Measurements from ENCODE around the gene SMIM38. TPM values are rescaled to one million over a fixed set of nuclear protein-coding genes. Genes with fewer than 3 reads are reported as not detected.

Gene SMIM38
- total RNA-seq (2014; rRNA removed), result not detected in 2 replicates
- polyA plus RNA-seq (2012), result not detected

DNA sequence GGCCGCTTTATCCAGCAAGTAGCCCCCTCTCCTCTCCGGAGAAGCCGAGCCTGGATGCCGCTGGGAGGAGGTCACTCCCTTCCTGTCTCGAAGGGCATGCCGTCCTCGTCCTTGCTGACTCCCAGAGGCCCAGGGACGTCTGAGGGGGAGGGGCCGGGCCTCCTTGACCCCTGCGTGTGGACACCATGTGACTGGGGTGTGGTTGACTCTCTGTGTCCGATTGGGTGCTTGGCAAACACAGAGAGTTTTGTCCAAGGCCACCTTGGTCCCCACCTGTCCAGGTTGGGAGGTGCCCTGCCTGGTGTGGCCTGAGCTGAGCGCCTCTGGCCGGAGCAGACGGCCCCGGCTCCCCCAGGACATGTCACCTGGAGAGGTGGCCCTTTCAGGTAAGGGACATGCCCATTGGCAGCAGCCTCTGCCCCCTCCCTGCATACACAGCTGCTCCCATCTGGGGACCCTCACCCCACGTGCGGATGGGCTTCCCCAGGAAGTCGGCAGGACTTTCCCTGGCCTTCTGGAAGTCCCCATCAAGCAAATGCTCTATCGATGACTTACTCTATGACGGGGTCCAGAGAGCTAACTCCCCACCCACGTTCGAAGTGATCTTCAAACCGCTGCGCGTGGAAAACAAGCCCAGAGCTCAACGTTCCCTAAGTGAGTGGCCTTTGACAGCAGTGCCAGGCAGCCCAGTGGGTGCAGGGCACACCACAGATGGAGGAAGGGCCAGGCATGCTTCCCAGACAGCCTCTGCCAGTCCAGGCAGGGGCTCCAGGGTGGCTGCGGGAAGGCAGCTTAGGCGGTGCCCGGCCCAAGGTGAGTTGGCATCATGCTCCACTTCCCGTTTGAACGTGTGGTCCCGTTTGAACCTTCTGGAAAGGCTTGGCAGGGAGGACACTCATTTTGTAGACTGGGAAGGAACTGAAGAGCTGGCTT, at the start of gene SMIM38:
Gene SMIM38 (plus strand): TSS at position 634 of the 933 bp plus-strand sequence. CDS start 1,912 bp downstream, outside the sequence.
- DNase-seq (ENCODE audit: low read depth), result no peak

DNA sequence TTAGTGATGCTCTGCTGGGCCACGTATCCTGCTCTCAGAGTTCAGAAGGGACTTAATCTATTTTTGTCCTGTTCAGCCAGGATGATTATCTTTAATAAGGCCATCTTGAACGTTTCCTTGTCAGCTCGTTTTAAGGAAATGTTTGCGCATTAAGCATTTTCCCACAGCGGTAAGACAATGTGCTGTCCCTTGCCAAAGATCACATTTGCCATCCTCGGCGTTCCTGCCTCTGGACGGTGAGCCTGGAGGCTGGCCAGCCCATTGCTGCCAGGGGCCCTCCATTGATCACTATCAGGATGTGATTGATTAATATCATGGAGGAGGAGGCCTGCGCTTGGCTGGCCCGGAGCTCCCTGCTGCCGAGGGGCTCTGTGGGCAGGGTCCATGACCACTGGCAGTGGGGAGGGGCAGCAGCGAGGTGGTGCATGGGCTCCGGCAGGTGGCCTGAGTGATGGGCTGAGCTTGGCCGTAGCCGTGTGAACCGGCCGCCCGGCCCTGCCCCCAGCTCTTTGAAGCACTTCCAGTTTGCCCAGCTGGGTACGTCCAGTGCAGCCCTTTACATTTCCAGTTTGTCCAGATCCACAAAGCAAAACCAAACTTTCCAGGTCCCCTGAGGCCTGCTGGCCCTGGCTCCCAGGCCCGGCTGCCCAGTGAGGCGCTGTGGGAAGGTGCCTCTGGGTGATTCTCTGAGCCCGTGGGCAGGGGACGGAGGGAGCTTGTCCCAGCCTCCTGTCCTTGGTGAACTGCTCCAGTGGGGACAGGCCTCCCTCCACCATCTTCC, 49.5 kb upstream of the SMIM38 start:
- no peak for DNase-seq (ENCODE audit: low read depth)

DNA sequence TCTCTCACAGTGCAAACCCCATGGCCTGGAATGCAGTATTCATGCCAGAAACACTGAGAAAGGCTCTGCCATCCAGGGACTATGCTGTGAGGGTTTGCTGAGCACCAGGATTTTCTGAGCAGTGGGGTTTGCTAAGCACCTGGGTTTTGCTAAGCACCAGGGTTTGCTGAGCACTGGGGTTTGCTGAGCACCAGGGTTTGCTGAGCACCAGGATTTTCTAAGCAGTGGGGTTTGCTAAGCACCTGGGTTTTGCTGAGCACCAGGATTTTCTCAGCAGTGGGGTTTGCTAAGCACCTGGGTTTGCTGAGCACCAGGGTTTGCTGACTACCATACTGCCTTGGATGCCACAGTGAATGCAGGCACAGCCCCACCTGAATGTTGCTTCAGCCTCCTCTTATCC, 48.3 kb upstream of the SMIM38 start:
- DNase-seq (ENCODE audit: low read depth), result no peak

DNA sequence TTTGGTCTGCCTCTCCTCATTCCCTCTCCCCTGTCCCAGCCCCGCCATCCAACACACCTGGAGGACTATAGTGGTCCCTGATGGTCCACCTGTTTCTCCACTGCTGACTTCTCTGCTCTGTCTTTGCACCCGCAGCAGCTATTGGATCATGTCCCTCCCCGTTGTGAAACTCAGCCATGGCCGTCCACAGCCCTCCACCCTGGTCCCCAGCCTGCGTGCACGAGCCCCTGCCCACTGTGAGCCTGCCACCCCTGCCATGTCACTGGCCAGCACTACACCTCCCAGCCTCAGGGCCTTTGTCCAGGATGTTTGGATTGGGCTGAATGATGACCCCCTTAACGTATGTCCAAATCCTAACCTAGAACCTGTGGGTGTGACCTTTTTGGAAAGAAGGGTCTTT, 47.7 kb upstream of the SMIM38 start:
- no peak for DNase-seq (ENCODE audit: low read depth)

DNA sequence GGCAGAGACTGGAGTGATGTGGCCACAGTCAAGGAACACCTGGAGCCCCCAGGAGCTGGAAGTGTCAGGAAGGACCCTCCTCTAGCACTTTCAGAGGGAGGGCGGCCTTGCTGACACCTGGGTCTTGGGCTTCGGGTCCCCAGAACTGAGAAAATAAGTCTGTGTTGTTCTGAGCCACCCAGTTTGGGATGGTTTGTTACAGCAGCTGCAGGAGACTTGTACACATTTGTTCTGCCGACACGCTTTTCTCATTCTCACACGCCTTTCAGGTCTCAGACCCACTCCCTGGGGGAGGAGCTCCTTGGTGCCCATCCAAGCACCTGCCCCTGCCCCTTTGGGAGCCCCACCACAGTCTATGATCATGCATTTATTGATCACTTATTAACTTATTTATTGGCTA, 47.2 kb upstream of the SMIM38 start:
- no peak for DNase-seq (ENCODE audit: low read depth)

DNA sequence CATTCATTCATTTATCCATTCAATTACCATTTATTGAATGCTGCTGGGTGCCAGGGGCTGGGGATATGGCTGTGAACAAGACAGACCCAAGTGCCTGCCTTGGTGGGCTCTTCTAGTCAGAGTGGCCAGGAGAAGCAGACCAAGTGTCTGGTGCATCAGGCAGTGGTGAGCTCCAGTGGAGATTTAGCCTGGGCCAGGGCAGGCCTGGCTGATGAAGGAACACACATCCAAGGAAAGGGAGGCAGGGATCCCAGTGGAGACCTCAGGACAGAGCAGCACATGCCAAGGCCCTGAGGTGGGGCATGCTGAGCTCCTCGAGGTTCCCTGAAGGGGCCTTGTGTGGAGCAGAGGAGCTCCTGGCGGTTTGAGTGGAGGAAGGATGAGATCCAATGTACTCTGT, 46.6 kb upstream of the SMIM38 start:
- no peak for DNase-seq (ENCODE audit: low read depth)

DNA sequence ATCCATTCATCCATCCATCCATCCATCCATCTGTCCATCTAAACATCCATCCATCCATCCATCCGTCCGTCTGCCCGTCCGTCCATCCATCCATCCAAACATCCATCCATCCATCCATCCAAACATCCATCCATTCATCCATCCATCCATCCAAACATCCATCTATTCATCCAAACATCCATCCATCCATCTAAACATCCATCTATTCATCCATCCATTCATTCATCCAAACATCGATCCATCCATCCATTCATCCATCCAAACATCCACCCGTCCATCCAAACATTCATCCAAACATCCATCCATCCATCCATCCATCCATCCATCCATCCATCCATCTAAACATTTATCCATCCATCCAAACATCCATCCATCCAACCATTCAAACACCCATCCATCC, 45.3 kb upstream of the SMIM38 start:
- no peak for DNase-seq (ENCODE audit: low read depth)

DNA sequence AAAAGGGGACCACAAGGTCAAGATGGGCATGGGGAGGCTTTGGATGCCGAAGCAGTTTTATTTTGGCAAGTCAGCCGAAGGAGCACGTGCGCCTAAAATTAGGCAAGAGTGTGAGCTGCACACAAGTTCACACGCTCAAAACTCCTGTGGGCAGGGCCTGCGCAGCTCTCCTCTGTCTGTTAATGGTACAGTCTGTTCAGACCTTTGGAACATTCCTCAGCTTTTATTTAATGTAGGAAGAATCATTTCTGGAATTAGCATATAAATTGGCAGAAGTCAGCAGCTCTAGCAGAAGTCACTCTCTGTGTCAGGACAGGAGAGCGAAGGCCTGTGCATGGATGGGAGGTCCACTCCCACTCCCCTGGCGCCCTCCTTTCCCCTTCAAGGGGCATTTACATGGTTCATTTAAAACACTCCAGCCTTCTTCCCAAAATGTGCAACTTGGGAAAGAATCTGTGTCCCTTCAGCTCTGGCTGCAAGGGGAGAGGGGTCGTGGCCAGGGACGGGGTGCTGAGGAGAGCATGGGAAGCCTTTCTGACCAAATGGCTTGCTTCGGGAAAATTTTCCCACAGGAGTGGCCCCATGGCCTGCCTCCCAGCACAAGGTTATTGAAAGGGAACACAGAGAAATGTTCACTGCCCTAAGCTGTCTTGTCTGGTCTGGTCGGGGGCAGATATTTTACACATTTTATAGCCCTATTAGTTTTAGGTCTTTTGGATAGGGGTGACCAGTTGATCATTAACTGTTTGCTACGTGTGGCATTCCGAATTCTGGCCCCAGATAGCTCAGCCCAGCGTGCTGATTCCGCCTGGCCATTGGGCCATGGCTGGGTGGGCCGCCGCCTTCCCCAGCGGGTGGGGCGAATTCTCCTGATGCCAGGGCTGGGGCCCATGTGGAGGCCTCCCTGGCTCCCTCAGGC, 43.9 kb upstream of the SMIM38 start:
- DNase-seq (ENCODE audit: low read depth), result no peak

DNA sequence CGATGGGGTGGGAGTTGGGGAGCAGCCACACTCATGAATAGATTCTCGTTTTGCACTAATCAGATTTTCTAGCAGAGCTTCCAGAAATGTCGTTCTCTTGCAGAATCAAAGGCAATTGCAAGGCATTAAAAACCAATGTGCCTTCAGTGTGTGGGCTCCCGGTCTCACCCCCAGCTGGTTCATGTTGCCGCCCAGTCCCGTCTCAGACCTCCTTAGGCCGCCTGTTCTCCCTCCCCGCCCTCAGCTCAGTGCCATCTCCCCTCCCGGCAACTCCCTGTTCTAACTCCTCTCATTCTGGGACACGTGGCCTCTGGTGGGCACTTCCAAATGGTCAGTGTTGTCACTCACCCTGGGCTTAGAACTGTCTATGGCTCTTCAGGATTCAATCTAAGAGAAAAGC, 42.5 kb upstream of the SMIM38 start:
- DNase-seq (ENCODE audit: low read depth), result no peak

DNA sequence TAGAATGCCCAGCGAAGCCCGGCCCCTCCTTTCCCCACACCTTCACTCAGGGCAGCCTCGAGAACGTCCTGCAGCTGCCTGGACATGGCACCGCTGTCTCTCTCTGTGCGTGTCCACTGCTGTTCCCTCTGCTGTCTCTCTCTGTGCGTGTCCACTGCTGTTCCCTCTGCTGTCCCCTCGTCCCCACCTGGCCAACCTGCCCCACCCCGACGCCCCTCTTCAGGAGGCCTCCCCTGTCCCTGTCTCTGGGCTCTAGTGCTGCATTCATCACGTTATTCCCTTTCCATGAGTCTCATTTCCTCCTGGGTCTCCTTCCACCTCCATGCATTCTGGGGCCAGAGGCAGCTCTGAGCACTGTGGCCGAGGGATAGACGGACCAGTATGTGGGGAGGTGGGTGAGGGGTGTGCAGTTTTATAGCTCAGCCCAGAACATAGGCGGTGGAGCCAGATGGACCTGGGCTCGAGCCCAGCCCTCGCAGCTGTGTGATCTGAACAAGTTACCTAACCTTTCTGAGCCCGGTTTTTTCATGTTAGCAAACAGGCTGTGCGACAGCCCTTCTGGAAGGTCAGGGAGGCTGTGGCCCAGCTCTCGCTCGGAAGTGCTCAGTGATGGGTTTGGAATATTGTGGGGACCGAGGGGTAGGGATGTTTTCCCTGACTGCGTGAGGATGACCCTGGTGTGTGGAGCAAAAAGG, 41.9 kb upstream of the SMIM38 start:
- no peak for DNase-seq (ENCODE audit: low read depth)

DNA sequence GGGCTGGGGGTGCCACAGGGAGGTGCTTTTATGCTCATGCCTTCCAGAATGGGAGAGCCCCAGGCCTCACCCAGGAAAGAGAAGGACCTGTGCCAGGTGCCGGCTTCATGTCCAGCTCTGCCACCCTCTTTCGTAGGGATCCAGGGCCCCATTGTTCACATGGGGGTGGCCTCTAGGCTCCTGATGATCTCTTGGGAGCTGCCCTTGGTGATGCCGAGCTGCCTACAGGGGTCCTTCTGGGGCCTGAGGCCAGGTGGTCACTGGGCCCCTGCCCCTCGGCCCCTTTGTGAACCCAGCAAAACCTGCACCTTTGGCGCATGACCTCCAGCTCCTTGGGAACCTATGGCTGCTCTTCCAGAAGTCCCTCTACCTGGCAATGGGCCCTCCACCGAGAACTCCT, 41.4 kb upstream of the SMIM38 start:
- no peak for DNase-seq (ENCODE audit: low read depth)

DNA sequence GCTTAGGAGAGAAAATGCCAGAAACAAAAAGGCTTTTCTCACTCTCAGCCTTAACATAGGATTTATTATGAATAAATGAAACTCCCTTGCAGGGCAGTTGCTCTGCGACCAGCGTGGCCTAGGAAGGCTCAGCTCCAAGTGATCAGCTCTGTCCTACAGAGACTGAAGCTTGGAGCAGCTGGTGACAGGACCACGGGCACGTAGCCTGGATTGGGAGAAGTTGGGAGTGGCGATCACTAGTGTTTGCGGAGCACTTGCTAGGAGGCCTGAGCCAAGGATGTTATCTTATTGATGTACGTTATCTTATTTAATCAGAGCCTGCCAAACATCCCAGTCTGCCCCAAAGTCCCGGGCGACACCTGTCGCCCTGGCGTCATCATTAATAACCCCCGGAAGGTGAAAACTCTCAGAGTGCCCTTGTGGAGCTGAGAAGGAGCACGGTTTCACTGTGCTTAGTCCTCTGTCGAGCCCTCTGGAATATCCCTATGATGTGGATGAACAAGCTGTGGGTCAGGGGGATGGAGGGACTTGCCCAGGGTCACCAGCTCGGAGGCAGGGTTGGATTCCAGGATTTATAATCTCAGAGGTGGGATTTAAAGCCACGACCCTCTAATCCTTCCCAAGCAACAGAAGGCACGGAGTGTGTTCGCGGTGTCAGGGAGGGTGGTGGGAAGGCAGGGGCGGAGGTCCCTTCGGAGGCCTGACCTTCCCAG, 40.8 kb upstream of the SMIM38 start:
- no peak for DNase-seq (ENCODE audit: low read depth)

DNA sequence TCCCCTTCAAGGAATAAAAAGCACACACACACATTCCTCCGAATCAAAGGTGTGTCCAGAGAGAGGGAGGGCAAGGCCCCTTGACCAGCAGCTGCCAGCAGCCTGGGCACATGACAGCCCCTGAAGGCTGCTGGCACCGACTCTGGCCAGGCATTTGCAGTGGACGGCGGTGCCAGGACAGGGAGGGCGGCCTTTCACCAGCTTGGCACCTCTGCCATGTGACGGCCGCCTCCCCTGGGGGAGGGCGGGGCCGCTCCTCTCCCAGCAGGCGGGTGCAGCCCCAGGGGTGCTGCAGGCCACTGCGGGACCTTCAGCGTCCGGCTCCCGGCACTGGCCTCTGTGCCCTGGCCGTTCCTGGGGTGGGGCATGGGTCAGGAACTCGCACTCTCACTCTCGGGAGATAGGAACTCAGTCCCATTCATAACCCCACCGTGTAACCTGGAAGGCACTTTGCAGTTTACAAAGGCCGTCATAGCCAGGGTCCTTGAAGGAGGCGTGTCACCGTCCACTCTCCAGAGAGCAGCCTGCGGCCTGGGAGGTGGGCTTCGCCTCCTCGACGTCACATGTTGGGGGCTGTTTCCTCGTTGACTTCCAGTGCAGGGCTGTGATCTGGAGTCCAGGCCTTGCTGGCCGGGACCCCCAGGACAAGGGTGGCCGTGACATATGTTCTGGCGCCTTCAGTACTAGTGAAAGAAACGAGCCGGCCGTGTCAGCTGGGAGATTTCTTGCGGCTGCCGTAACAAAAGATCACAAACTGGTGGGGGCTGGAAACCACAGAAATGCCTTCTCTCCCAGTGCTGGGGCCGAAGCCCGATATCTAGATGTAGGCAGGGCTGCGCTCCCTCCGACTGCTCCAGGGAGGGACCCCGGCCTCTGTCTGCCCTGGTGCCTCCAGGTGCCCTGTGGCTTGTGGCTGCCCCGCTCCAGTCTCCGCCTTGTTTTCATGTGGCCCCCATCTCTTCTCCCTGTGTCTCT, 39.9 kb upstream of the SMIM38 start:
- DNase-seq (ENCODE audit: low read depth), result no peak

DNA sequence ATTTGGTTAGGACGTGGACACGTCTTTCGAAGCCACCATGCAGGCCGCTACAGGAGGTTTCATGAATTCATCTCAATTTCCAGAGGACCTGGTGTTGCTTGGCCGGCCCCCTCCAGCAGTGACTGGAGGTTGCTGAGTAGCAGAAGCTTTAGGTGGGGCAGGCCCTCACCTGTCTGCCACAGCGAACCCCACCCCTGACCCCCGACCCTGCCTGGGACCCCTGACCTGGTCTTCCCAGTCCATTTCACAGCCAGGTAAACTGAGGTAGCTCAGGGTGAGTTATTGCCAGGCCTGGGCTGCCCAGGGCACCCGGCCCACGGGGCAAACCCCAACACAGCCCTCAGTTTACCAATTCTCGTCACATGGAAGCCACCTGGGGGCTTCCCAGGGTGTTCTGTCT, 39.1 kb upstream of the SMIM38 start:
- DNase-seq (ENCODE audit: low read depth), result no peak

DNA sequence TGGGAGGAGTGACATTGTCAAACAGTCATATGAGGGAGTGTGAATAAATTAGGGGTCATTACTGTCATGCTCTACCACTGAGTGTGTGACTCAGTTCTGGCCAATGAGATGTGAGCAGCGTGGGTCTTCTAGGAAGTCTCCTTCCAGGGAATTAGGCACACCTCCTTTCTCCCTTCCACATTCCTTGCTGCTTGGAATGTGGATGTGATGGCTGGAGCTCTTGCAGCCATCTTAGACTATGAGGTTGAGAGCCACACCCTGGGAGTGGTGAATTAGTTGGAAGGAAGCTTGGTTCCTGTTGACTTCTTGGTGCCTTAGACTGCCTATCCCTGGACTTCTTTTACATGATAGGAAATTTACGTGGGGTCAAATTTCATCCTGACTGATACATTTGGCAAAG, 36.5 kb upstream of the SMIM38 start:
- no peak for DNase-seq (ENCODE audit: low read depth)

DNA sequence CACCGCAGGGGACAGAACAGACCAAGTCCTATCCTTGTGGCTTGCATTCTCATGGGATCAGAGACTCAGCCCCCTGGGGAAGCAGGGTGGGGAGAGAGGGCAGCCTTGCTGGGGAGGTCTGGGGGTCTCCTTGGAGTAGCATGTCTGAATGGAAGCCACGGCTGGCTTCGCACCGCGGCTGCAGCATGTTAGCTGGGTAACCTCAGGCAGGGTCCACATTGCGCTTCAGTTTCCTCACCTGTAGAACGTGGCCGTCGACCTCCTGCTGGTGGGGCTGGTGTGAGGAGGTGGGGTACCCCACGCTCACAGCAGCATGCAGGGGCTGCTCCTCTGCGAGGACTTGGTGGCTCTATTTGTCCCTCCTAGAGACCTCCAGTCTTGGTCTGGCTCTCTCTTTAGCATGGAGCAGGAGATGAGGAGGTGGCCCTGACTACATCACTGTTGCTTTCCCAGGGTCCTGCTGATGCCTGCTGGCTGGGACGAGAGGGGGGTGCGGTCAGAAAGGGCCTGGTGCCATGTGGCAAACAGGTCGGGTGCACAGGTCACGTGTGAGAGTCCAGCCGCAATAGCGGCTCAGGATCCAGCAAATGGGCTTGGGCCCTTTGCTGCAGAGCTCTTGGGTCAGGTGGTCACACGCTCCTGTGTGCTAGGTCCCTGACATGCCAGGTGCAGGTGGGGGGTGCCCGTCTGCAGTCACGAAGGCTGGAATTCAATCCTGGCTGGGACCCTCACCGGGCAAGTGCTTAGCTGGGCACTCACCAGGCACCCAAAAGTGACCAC, 35.4 kb upstream of the SMIM38 start:
- no peak for DNase-seq (ENCODE audit: low read depth)

DNA sequence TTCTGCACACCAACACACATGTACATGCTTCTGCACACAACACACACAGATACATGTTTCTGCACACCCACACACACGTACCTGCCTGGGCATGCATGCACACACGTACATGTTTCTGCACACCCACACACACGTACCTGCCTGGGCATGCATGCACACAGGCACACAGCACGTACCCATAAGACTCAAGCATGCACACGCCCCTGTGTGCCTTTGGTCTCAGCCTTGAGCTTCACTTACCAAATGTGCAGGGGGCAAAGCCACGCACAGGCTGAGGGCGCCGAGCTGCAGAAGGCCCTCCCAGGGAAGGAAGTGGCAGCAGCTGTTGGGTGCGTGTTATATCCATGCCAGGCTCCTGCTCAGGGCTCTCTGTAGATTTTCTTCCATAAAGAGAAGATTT, 34.7 kb upstream of the SMIM38 start:
- DNase-seq (ENCODE audit: low read depth), result no peak

DNA sequence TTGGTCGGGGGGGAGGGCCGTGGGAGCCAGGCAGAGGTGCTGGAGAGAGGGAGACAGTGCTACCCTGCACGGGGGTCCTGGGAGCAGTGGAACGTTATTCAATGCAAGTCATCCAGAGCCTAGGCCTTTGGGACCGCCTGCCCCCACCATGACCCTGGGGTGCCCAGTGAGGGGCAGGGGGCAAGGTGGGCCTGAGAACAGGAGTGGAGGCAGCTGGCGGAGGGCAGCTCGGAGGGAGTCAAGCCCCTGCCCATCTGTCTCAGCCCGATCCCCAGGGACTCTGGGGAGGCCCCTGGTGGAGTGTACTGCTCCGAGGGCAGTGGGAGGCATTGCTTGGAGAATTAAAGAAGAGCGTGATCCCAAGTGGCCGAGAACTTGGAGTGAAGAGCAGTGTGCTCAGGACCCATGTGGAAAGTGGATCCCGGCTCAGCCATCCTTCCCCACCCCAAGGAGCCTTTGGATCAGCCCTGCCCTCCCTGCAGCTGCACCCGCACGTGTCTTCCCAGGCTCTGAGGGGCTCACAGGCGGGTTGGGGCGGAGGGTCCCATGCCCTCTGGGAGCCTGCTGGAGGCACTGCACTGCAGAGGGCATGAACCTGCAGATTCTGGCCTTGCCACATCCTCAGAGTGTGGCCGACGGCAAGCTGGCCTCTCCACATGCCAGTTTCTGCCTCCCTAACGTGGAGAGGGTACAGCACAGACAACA, 34.0 kb upstream of the SMIM38 start:
- no peak for DNase-seq (ENCODE audit: low read depth)
